Colonic mucosa (tissue), 4 donors: ENCODE measurements around the gene NT5C. TPM values are rescaled to one million over a fixed set of nuclear protein-coding genes. Genes with fewer than 3 reads are reported as not detected.

ENCODE experiments used
- DNase-seq: peaks from one replicate; pipeline ENCODE4 v3.0.0-alpha.2; 2020
- H3K27ac ChIP-seq: fragments of 200-600 bp; one replicate; pipeline ENCODE4 v1.8.0; 2021
- H3K27me3 ChIP-seq: fragments of 200-600 bp; one replicate; pipeline ENCODE4 v1.8.0; 2021
- H3K36me3 ChIP-seq: fragments of 200-600 bp; one replicate; pipeline ENCODE4 v1.8.0; 2021
- H3K4me1 ChIP-seq: fragments of 200-600 bp; one replicate; pipeline ENCODE4 v1.8.0; 2021; ENCODE audit warnings: mild to moderate bottlenecking
- H3K4me3 ChIP-seq: fragments of 200-600 bp; one replicate; pipeline ENCODE4 v1.8.0; 2021
- H3K9ac ChIP-seq, 2 donors: one replicate each; pipeline ENCODE4 v1.7.0; 2013; ENCODE audit warnings: control low read depth in 2 of 2, low read depth in 2 of 2, low read length in 2 of 2
- H3K9me3 ChIP-seq: fragments of 200-600 bp; one replicate; pipeline ENCODE4 v1.8.0; 2021
- intact Hi-C: fragments of 100-400 bp; cut with DNase I; formaldehyde crosslinking; loops from one replicate; pipeline ENCODE4 v1.14.1; 2022
- total RNA-seq, 2 donors: library from RNA; stranded (reverse); fragmentation: NEBNext Ultra II Directional in 1 of 2; extraction: Animal tissue kit (Norgen Biotek cat#: 25700) in 1 of 2; gene quantifications; one replicate each; pipeline ENCODE4 v1.2.1, GENCODE V29; 2021
- TF ChIP-seq, protein P1 (sequence below): fragments of 200-600 bp; IDR thresholded peaks from one replicate; pipeline ENCODE4 v1.8.0; 2022; ENCODE audit warnings: antibody characterized with exemption, mild to moderate bottlenecking
- donor health status: healthy.
- donor health status: DM: no; HTN: no; CAD: no.
- donor health status: DM: no; HTN: no; CAD: no.

Gene NT5C
- total RNA-seq, 2 donors from 2014 or later, result 72.3 to 94.9 TPM

DNA sequence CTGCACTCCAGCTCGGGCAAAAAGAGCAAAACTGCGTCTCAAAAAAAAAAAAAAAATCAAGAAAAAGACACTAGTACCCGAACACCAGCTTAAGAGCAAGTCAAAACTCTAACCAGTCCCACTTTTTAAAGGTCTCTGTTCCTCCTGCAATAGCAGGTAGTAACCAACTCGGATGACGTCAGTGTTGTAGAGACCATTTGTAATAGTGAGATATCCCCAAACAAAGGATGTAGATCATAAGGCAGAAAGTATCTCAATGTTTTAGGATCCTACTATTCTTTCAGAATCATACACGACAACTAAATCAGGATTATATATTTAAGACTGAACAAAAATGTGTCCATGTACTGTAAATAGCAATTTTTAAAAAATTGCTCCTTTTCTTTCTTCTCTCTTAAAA, 20.4 kb upstream of the NT5C start:
- no peaks in the 10 kb centered on the region for H3K9me3 ChIP-seq
- H3K36me3 ChIP-seq, result no peaks in the 10 kb centered on the region
- H3K9ac ChIP-seq, result no peak overlapping the region
- intact Hi-C loops, result no loop called here
- DNase-seq, result no peak
- no peak overlapping the region for H3K27ac ChIP-seq
- H3K4me3 ChIP-seq, result no peak overlapping the region
- peaks cover 9% of the 10 kb centered on the region for H3K4me1 ChIP-seq
- TF ChIP-seq, protein P1, sequence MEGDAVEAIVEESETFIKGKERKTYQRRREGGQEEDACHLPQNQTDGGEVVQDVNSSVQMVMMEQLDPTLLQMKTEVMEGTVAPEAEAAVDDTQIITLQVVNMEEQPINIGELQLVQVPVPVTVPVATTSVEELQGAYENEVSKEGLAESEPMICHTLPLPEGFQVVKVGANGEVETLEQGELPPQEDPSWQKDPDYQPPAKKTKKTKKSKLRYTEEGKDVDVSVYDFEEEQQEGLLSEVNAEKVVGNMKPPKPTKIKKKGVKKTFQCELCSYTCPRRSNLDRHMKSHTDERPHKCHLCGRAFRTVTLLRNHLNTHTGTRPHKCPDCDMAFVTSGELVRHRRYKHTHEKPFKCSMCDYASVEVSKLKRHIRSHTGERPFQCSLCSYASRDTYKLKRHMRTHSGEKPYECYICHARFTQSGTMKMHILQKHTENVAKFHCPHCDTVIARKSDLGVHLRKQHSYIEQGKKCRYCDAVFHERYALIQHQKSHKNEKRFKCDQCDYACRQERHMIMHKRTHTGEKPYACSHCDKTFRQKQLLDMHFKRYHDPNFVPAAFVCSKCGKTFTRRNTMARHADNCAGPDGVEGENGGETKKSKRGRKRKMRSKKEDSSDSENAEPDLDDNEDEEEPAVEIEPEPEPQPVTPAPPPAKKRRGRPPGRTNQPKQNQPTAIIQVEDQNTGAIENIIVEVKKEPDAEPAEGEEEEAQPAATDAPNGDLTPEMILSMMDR, result no peak
- no peaks in the 10 kb centered on the region for H3K27me3 ChIP-seq

DNA sequence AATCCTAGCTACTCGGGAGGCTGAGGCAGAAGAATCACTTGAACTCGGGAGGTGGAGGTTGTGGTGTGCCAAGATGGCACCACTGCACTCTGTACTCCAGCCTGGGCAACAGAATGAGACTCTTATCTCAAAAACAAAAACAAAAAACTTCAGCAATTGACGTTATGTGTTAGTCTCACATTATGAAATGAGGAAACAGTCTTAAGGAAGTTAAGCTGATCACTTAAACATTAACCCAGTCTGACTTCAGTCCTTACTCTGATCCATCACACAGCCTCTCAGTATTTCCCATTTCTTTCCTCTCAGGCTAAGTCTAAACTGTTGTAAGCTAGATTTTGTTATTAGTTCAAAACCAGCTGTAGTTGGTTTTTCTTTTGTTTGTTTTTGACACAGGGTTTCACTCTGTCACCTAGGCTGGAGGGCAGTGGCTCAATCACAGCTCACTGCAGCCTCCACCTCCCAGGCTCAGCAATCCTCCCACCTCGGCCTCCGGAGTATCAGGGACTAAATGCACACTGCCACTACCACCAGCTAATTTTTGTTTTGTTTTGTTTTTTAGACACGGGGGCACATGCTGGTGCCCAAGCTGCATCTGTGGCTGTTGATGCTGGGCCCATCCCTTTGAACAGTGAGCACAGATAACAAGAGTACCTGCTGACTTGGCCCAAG, 16.5 kb upstream of the NT5C start:
- DNase-seq, result no peak

DNA sequence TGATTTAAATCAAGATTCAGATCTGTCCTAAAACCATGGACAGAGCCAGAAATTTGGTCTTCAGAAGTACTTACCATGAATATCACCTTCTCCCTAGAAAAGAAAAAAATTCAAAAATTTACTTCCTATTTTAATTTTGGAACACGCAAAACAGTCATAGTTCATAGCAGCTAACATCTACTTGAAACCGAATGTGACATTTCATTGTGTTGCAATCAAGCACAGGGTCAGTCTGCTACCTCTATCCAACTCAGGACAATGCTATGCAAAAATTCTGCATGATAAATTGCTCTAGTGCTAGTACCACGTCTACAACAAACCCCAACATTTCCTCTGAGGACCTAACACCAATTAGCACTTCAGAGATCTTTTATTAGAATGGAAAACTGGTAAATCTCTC, 15.1 kb upstream of the NT5C start:
- H3K27ac ChIP-seq, result no peak overlapping the region
- no peak overlapping the region for H3K9ac ChIP-seq
- peaks cover 34% of the 10 kb centered on the region for H3K36me3 ChIP-seq
- intact Hi-C loops, result no loop called here
- no peaks in the 10 kb centered on the region for H3K9me3 ChIP-seq
- TF ChIP-seq, protein P1, result no peak
- H3K27me3 ChIP-seq, result no peaks in the 10 kb centered on the region
- no peak overlapping the region for H3K4me3 ChIP-seq
- no peak for DNase-seq
- no peaks in the 10 kb centered on the region for H3K4me1 ChIP-seq

More for the DNA sequence above, 16.5 kb upstream of the NT5C start:
- no peaks in the 10 kb centered on the region for H3K27me3 ChIP-seq
- no peak overlapping the region for H3K9ac ChIP-seq
- TF ChIP-seq, protein P1, result no peak
- H3K36me3 ChIP-seq, result peaks cover 30% of the 10 kb centered on the region
- H3K4me3 ChIP-seq, result no peak overlapping the region
- peak overlapping the region; percentile 65 for H3K27ac ChIP-seq
- H3K9me3 ChIP-seq, result no peaks in the 10 kb centered on the region
- H3K4me1 ChIP-seq, result peaks cover 3% of the 10 kb centered on the region
- intact Hi-C loops, result no loop called here

- Histone ChIP-seq H3K36me3 (peaks cover 34% of the 10 kb centered on the region), H3K4me3 (no peak overlapping the region), H3K27ac (no peak overlapping the region), H3K9me3 (no peaks in the 10 kb centered on the region), H3K27me3 (no peaks in the 10 kb centered on the region), H3K4me1 (no peaks in the 10 kb centered on the region), H3K9ac (no peak overlapping the region)
- intact Hi-C loops, result no loop called here
- no peak for DNase-seq
- TF ChIP-seq, protein P1, result no peak
These were observed 13.4 kb upstream of the NT5C start for GRCh38 chr17:75144816-75145512.

GRCh38 chr17:75142236-75142971, 10.9 kb upstream of the NT5C start:
- Histone ChIP-seq H3K36me3 (peaks cover 34% of the 10 kb centered on the region), H3K9me3 (no peaks in the 10 kb centered on the region), H3K9ac (no peak overlapping the region), H3K4me3 (no peak overlapping the region), H3K4me1 (no peaks in the 10 kb centered on the region), H3K27me3 (no peaks in the 10 kb centered on the region), H3K27ac (no peak overlapping the region)
- intact Hi-C loops, result no loop called here
- DNase-seq, result no peak
- TF ChIP-seq, protein P1, result no peak
